HG03103 (cell line): ENCODE data around the gene KAT14.
"Not testable (repeated sequence)": the region's sequence is repeated elsewhere in the genome, so short reads cannot be mapped to it uniquely, and the experiment has no call there.

Experiments used
- ATAC-seq: cut with Tn5 transposase; IDR thresholded peaks from one replicate; pipeline ENCODE4 v1.9.1; 2021; ENCODE audit warnings: low read depth; ENCODE audit not compliant: unreplicated experiment

KAT14 gene

GRCh38 chr20:18156045-18156444 is 18.4 kb downstream of the KAT14 start:
- ATAC-seq: no peak

DNA sequence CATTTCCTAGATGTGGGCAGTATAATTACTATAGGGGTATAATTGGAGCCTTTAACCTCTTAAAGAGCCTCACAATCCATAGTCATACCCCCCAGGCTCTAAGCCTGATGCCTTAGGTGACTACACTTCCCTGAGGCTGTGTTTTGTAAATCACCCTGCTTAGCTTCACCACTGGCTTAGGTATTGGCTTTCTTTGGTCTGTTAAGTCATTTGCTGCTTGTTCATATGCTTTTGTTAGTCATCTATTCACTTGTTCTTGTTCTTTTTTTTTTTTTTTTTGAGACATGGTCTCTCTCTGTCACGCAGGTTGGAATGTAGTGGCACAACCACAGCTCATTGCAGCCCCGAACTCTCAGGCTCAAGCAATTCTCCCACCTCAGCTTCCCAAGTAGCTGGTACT is 26.7 kb downstream of the KAT14 start:
- no peak for ATAC-seq

DNA sequence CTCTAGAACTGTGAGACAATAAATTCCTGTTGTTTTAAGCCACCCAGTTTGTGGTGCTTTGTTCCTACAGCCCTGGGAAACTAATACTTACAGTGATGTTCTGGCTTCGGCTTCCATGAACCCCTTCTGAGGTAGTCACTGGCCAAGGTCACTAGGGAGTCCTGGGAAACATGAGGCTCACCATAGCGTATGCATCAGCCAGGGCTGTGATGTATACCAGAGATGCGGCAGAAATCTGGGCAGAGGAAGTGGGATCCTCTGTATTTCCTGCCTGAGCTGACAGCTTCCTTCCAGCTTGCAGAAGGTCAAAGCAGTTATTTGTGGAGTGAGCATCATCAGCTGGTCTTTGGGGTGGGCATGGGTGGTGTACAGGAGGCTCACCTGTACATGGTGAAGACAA is 27.9 kb downstream of the KAT14 start:
- ATAC-seq: no peak

- ATAC-seq: no peak
These were observed 28.7 kb downstream of the KAT14 start for GRCh38 chr20:18166241-18166881.

- ATAC-seq: no peak
These were observed 29.3 kb downstream of the KAT14 start for GRCh38 chr20:18166950-18167349.

- ATAC-seq: no peak
These were observed 34.7 kb downstream of the KAT14 start for GRCh38 chr20:18172379-18172778.

GRCh38 chr20:18174906-18175683 is 37.4 kb downstream of the KAT14 start:
- ATAC-seq: no peak

DNA sequence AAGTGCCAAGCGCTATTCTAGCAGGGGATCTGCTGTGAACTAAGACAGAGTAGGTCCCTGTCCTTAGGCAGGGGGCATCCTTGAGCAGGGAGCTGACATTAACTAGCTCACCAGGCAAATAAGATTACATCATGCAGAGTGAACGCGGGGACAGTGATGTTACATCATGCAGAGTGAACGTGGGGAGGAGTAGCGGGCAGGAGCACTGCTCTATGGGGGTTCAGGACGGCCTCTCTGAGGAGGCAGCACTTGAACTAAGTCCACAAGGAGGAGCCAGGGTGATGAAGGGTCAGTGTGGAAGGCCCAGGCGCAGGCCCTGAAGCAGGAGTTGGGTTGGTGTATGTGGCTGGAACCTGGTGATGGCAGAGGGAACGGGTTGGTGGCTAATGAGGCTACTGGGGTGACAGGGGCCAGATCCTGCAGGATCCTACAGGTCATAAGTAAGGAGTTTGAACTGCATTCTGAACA is 38.7 kb downstream of the KAT14 start:
- ATAC-seq: no peak

DNA sequence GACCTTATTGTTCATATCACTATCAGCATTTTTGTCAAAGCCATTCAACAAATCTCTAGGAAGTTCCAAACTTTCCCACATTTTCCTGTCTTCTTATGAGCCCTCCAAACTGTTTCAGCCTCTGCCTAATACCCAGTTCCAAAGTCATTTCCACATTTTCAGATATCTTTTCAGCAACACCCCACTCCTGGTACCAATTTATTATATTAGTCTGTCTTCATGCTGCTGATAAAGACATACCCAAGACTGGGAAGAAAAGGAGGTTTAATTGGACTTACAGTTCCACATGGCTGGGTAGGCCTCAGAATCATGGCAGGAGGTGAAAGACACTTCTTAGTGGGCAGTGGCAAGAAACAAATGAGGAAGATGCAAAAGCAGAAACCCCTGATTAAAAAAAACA is 42.7 kb downstream of the KAT14 start:
- not testable (repeated sequence) for ATAC-seq

GRCh38 chr20:18180815-18181214 is 43.2 kb downstream of the KAT14 start:
- ATAC-seq: no peak

- no peak for ATAC-seq
These were observed 49.4 kb downstream of the KAT14 start for GRCh38 chr20:18187020-18187419.

DNA sequence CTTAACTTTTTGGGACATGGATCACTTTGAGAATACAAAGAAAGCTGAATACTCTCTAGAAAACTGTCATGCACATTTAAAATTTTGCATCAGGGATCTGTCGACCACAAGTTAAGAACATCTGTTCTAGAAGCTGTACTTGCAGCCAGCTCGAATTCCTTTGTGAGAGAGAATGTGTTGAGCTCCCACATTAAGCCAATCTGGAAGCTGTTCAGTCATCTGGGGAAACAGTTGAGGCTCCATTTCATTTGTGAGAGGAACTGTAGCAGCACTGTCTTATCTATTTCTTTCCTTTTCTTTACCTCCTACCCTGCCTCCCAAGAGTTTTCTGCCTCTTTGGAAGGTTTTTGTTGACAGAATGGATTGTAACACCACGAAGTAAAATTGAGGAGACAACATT is 50.8 kb downstream of the KAT14 start:
- ATAC-seq: no peak

- ATAC-seq: no peak
These were observed 52.9 kb downstream of the KAT14 start for GRCh38 chr20:18190338-18191233.

DNA sequence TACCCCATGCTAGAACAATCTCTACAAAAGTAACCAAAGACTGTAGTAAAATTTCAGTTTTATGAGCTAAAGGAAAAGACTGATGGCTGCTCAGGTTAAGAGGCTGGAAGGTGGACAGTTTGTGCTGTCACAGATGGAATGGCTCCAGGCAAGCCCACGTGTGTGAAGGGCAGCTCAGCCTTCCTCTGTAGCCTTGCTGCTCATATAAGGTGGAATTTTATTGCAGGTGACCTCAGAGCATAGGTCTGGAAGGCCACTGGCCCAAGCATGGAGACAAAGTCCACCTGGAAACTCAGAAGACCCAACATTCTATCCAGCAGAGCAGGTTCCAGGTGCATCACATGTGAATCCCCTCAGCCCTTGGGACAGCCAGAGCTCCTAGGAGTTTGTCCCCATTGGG is 53.6 kb downstream of the KAT14 start:
- ATAC-seq: no peak

GRCh38 chr20:18194461-18194860 is 56.8 kb downstream of the KAT14 start:
- ATAC-seq: not testable (repeated sequence)

DNA sequence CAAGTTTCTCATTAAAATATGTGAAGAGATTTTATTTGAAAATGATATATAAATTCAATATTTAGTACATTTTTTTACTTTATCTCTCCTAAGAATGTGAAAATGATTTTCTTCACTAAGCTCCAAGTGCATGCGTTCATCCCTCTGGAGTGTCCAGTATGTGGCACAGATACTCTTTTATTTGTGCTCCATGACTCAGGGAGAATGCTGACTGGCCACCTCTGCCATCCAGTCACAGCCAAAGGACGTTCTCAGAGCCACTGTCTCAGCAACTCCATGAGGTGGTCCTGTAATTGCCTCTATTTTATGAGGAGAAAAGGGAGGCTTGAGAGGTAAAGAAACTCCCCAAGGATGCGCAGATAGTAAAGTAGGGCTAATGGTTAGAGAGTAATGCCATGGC is 58.3 kb downstream of the KAT14 start:
- ATAC-seq: no peak

- no peak for ATAC-seq
These were observed 59.9 kb downstream of the KAT14 start for GRCh38 chr20:18197382-18198070.

DNA sequence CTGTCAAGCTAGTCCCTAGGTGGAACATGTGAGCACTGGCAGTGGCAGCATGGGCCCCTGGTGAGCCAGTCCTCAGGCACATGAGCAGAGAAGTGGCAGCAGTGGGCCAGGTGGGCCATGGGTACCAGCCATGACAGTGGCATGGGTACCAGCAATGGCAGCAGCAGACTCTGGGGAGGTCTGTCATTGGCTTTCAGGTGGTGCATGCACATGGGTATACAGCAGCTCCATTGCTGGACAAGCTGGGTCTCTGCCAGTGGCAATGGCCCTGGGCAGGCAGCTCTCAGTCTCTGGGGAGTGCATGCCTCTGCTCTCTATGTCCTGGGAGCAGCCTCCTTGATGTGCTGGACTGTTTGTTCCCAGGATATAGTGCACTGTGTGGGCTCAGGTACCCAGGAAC is 65.3 kb downstream of the KAT14 start:
- ATAC-seq: no peak

GRCh38 chr20:18203700-18204099 is 66.0 kb downstream of the KAT14 start:
- not testable (repeated sequence) for ATAC-seq

GRCh38 chr20:18213002-18213401 is 75.3 kb downstream of the KAT14 start:
- ATAC-seq: no peak

DNA sequence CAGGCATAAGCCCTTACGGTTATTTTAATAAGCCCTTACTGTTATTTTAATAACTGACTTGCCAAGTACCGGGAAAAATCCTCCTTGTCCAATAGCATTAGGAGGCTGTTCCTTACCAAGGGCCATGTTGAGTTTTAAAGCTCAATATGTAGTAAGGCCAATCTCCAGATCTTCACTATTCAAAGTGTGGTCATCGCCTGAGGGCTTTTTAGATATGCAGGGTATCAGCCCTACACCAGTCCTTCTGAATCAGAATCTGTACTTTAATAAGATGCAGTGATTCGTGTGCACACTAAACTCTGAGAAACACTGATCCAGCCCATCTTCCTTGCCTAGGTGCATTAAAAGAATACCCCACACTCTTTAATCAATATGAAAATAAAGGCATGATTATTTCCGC is 77.9 kb downstream of the KAT14 start:
- no peak for ATAC-seq
